Endothelial cell of hepatic sinusoid (primary cell): ENCODE results near the gene TFDP2.
"Not testable (repeated sequence)": the region's sequence is repeated elsewhere in the genome, so short reads cannot be mapped to it uniquely, and the experiment has no call there.

Experiments used
- in situ Hi-C: cut with HindIII; loops from 2 replicates; pipeline ENCODE4 v1.10.0; 2017; ENCODE audit warnings: low sequenced_read_pairs

Gene TFDP2

GRCh38 chr3:142077155-142077858 lies 72.0 kb downstream of the TFDP2 start:
- in situ Hi-C loops, result no loop called here

- in situ Hi-C loops, result not testable (repeated sequence)
Observed at GRCh38 chr3:142075656-142076055, 73.7 kb downstream of the TFDP2 start.

DNA sequence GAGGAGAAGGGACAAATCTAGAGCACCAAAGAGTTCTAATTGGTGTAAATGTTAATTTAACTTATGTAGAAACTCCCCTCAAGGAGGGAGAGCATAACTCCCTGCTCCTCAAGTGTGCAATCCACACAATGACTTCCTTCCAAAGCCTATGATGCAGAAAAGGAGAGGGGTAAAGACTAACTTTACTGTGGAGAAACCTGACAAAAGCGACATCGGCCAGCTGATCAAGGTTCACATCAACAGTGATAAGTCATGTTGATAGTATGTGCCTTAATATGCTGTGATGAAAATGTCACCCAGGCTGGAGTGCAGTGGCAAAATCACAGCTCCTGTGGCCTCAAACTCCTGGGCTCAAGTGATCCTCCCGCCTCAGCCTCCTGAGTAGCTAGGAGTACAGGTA lies 76.5 kb downstream of the TFDP2 start:
- in situ Hi-C loops, result no loop called here

- in situ Hi-C loops, result no loop called here
Observed at GRCh38 chr3:142065932-142066331, 83.4 kb downstream of the TFDP2 start.

DNA sequence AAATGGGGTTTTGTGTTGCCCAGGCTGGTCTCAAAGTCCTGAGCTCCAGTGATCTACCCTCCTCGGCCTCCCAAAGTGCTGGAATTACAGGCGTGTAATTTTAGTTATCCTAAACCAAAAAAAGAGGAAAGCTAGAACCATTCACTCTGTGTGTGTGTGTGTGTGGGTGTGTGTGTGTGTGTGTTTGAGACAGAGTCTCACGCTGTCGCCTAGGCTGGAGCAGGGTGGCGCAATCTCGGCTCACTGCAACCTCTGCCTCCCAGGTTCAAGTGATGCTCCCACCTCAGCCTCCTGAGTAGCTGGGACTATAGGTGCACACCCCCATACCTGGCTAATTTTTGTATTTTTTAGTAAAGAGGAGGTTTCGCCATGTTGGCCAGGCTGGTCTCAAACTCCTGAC lies 84.0 kb downstream of the TFDP2 start:
- in situ Hi-C loops, result no loop called here

GRCh38 chr3:142064454-142064853 lies 84.9 kb downstream of the TFDP2 start:
- in situ Hi-C loops, result no loop called here

DNA sequence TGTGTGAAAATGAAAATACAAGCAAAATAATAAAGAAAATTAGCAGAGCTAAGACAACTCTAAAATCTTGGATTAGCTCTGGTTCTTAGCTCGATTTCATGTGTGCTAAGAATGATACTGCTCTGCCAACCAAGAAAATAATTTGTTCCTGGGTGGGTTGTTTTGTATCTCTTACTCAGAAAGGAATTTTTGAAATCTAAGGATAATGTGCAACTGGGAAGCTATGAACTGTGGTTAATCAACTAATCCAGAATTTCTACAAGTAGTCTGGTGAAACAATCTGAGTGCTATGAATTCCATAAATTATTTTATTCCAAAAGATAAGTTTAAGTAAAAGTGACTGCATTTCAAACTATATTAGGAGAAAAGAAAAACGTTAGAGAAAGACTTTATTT lies 92.0 kb downstream of the TFDP2 start:
- in situ Hi-C loops, result loop anchor here (5.0 kb wide), 1 partner anchor 35 kb away; no protein-coding TSS in a partner anchor

GRCh38 chr3:142056656-142057330 lies 92.6 kb downstream of the TFDP2 start:
- in situ Hi-C loops, result loop anchor here (5.0 kb wide), 1 partner anchor 36 kb away; no protein-coding TSS in a partner anchor

DNA sequence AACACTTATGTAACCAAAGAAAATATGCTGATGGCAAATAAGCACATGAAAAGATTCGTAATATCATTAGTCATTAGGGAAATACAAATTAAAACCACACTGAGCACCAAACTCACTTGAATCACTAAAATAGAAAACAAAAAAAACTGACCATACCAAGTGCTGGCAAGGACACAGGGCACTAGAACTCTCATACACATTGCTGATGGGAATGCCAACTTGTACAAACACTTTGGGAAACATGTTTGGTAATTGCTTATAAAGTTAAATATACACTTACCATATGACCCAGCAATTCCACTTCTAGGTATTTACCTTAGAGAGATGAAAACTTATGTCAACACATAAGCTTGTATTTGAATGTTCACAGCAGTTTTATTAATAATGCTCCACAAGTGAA lies 95.5 kb downstream of the TFDP2 start:
- in situ Hi-C loops, result no loop called here

GRCh38 chr3:142053244-142053643 lies 96.1 kb downstream of the TFDP2 start:
- in situ Hi-C loops, result no loop called here

GRCh38 chr3:142051351-142051750 lies 98.0 kb downstream of the TFDP2 start:
- in situ Hi-C loops, result no loop called here

GRCh38 chr3:142047021-142047369 lies 102.3 kb downstream of the TFDP2 start:
- in situ Hi-C loops, result no loop called here

GRCh38 chr3:142046320-142047020 lies 102.9 kb downstream of the TFDP2 start:
- in situ Hi-C loops, result no loop called here

- in situ Hi-C loops, result no loop called here
Observed at GRCh38 chr3:142040941-142041491, 108.3 kb downstream of the TFDP2 start.

DNA sequence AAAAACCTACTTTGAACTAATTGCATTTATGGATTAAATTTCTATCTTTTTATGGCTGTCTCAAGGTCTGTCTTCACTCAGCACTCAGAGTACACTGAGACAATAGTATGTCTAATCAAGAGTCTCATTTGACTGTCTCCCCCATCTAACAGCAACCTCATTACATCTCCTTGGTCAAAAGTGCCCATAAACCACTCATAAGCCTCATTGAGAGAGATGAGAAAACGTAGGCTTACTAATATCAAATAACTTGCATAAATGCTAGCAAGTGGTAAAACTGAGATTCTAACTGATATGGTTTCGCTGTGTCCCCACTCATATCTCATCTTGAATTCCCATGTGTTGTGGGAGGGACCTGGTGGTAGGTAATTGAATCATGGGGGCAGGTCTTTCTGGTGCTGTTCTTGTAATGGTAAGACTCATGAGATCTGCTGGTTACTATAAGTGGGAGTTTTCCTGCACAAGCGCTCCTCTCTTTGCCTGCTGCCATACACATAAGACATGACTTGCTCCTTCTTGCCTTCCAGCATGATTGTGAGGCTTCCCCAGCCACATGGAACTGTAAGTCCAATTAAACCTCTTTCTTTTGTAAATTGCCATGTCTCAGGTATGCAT lies 113.9 kb downstream of the TFDP2 start:
- in situ Hi-C loops, result no loop called here

DNA sequence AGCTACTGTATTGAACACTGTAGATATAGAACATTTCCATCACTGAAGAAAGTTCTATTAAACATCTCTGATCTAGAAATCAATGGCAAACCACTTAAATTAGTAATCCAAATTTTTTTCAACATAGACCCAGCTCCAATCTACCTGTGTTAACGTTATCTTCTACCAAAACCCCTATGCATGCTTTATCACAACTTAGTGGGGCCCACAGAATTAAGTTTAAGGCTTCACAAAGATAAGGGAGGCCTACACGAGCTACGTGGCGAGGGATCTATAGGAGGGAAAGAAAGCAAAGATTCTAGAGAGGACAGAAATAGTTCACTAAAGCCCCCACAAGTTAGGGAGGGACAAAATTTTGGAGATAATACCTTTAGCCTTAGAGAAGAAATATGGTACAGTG lies 116.1 kb downstream of the TFDP2 start:
- in situ Hi-C loops, result no loop called here

GRCh38 chr3:142031575-142031974 lies 117.8 kb downstream of the TFDP2 start:
- in situ Hi-C loops, result no loop called here

DNA sequence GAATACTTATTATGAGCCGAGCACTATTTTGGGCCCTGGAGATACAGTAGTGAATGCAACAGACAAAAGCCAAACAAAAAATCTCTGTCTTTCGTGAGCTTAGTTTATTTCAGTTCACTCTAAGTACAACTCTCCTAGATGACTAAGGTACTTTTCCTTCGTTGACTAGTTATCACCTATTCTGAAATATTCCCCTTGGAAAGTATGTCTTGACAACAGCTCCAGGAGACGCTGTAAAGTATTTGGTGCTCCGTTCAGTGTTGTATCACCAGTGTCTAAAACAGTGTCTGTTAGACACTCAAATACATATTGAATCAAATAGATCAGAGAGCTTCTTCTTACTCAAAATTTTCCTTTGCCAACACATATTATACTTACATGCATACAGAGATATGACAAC lies 119.6 kb downstream of the TFDP2 start:
- in situ Hi-C loops, result no loop called here

GRCh38 chr3:142029052-142029642 lies 120.2 kb downstream of the TFDP2 start:
- in situ Hi-C loops, result no loop called here

DNA sequence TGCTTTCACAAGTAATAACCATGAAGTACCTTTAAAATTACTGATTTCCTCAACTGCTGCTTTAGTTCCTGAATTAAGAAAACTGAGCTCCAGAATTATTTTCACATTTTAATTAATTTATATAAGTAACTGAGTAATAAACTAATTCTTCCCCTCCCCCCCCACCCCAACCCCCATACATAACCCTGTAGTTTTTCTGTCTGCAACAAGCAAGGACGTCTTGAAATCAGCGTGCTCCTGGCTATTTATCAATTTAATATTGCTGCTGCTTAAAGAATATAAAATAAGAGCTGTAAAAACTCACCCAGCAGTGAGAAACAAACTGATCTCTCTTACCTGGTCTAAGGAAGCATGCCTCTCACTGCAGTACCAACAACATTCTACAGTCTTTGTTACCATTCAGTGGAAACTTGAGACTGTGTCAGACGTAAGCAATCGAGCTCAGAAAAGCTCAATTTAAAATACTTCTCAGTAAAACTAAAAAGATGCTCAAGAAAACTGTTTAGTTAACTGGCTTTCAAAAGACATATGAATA lies 121.0 kb downstream of the TFDP2 start:
- in situ Hi-C loops, result no loop called here

GRCh38 chr3:142027735-142028134 lies 121.6 kb downstream of the TFDP2 start:
- in situ Hi-C loops, result no loop called here
